SU-DHL-6 (cell line): ENCODE measurements around the gene TMEM212.

Experiments
- H2AFZ ChIP-seq: fragments of 200-600 bp; sonication (generic); 2 replicates; pipeline ENCODE4 v1.6.1; 2014; ENCODE audit warnings: low read depth, mild to moderate bottlenecking, moderate library complexity, mixed read lengths, antibody characterized with exemption, low read length; ENCODE audit not compliant: severe bottlenecking
- H3F3A ChIP-seq: fragments of 200-600 bp; shearing (Covaris generic); 2 replicates; pipeline ENCODE4 v1.6.0; 2016; ENCODE audit warnings: antibody characterized with exemption, mild to moderate bottlenecking; ENCODE audit not compliant: insufficient read depth
- H3K27ac ChIP-seq: fragments of 200-600 bp; sonication (generic); 2 replicates; pipeline ENCODE4 v1.5.1; 2016; ENCODE audit warnings: low read depth, mild to moderate bottlenecking, low read length, moderate library complexity, mixed read lengths
- H3K27me3 ChIP-seq: fragments of 200-600 bp; sonication (generic), shearing (Covaris generic); 2 replicates; pipeline ENCODE4 v1.6.0; 2014; ENCODE audit warnings: mild to moderate bottlenecking, low read length
- H3K36me3 ChIP-seq: fragments of 200-600 bp; sonication (generic); 2 replicates; pipeline ENCODE4 v1.6.1; 2014; ENCODE audit warnings: mild to moderate bottlenecking, low read length, mixed read lengths
- H3K4me2 ChIP-seq: fragments of 300-600, 200-600 bp; shearing (Covaris generic), sonication (generic); 2 replicates; pipeline ENCODE4 v1.6.0; 2014; ENCODE audit warnings: low read length, low read depth, mild to moderate bottlenecking; ENCODE audit not compliant: poor library complexity, severe bottlenecking
- H3K4me3 ChIP-seq: fragments of 200-600 bp; sonication (generic); 2 replicates; pipeline ENCODE4 v1.5.1; 2014; ENCODE audit warnings: antibody characterized with exemption, low read length, mild to moderate bottlenecking, mixed read lengths; ENCODE audit not compliant: insufficient read depth, poor library complexity, severe bottlenecking
- H3K79me2 ChIP-seq: fragments of 200-600 bp; sonication (generic); 2 replicates; pipeline ENCODE4 v1.6.1; 2014; ENCODE audit warnings: mild to moderate bottlenecking, low read length, moderate library complexity; ENCODE audit not compliant: insufficient read depth
- H3K9ac ChIP-seq: fragments of 200-600 bp; sonication (generic); 2 replicates; pipeline ENCODE4 v1.7.0; 2014; ENCODE audit warnings: mild to moderate bottlenecking, low read length
- H3K9me2 ChIP-seq: fragments of 200-600 bp; sonication (generic); replicated peaks from 2 replicates; pipeline ENCODE4 v1.6.1; 2014; ENCODE audit warnings: low read length; ENCODE audit not compliant: insufficient read depth
- H3K9me3 ChIP-seq: fragments of 200-600 bp; sonication (generic); 2 replicates; pipeline ENCODE4 v1.6.1; 2014; ENCODE audit warnings: low read length, mixed read lengths; ENCODE audit not compliant: insufficient read depth
- H4K20me1 ChIP-seq: fragments of 200-600 bp; sonication (generic); 2 replicates; pipeline ENCODE4 v1.6.1; 2014; ENCODE audit warnings: low read depth, mild to moderate bottlenecking, antibody characterized with exemption, low read length, moderate library complexity, mixed read lengths
- EZH2phosphoT487 ChIP-seq: fragments of 200-600 bp; sonication (generic), shearing (Covaris generic); conservative IDR thresholded peaks from 2 replicates; pipeline ENCODE4 v1.6.1; 2018; ENCODE audit warnings: mild to moderate bottlenecking, antibody characterized with exemption, low read length, moderate library complexity, mixed read lengths
- TF ChIP-seq, protein P1 (sequence below): fragments of 200-600 bp; sonication (generic); IDR thresholded peaks from one replicate; pipeline ENCODE4 v1.5.1; 2017; ENCODE audit warnings: antibody characterized with exemption, mild to moderate bottlenecking, low read length, moderate library complexity; ENCODE audit not compliant: insufficient read depth, poor library complexity, severe bottlenecking

The TMEM212 gene

DNA sequence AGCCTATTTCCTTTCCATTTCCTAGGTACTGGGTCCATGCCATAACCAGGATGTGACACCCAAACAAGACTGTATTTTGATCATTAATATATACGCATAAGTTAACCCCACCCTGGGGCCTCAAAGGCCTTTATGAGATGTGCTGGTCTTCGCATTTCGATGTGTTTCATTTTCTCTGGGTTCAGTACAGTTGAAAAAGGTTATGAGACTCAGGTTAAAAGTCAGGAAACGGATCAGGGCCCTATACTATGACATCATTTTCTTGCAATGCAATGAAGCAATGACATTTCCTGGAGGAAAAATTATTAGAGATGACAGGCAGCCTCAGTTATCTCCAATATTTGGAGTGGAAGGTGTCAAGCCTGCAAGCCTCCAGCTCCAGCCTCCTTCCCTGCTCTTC is 31.7 kb downstream of the TMEM212 start:
- H3K27ac ChIP-seq, result no peak overlapping the region

DNA sequence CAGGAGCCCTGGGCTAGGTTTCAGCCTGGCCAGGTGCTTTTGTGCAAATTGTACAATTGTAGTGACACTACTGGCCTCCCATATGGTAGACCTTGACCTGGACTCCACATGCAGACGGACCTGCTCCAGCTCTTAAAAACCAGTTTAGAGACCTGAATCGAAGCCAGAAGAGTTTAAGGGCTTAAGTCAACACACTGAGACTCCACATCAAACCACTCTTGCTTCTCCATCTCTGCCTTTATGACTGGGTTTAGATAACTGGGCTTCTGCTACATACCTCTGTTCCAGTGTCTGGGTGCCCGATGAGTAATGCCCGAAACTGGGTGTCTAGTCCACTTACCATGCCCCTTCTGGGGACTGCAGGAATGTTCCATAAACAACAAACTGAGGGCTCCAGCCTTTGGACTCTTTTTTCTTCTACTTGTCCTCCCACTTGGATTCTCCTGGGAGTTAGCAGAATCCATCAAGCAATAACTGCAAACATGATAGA is 32.8 kb downstream of the TMEM212 start:
- Histone ChIP-seq H3K79me2 (no peaks in the 10 kb centered on the region), H3K27ac (no peak overlapping the region), H2AFZ (no peak overlapping the region), H3K9me3 (no peaks in the 10 kb centered on the region), H3K4me2 (no peak overlapping the region), H3K36me3 (no peaks in the 10 kb centered on the region), H3K9ac (no peak overlapping the region), H4K20me1 (no peaks in the 10 kb centered on the region), H3K9me2 (no peaks in the 10 kb centered on the region), H3K4me3 (no peak overlapping the region), H3K27me3 (no peaks in the 10 kb centered on the region), H3F3A (no peaks in the 10 kb centered on the region)
- no peak for TF ChIP-seq EZH2phosphoT487
- TF ChIP-seq, protein P1, sequence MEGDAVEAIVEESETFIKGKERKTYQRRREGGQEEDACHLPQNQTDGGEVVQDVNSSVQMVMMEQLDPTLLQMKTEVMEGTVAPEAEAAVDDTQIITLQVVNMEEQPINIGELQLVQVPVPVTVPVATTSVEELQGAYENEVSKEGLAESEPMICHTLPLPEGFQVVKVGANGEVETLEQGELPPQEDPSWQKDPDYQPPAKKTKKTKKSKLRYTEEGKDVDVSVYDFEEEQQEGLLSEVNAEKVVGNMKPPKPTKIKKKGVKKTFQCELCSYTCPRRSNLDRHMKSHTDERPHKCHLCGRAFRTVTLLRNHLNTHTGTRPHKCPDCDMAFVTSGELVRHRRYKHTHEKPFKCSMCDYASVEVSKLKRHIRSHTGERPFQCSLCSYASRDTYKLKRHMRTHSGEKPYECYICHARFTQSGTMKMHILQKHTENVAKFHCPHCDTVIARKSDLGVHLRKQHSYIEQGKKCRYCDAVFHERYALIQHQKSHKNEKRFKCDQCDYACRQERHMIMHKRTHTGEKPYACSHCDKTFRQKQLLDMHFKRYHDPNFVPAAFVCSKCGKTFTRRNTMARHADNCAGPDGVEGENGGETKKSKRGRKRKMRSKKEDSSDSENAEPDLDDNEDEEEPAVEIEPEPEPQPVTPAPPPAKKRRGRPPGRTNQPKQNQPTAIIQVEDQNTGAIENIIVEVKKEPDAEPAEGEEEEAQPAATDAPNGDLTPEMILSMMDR, result no peak

More for the DNA sequence above, 31.7 kb downstream of the TMEM212 start:
- Histone ChIP-seq H3K4me3 (no peak overlapping the region), H3K9me2 (no peaks in the 10 kb centered on the region), H3K36me3 (no peaks in the 10 kb centered on the region), H3K9ac (no peak overlapping the region), H3K79me2 (no peaks in the 10 kb centered on the region), H3F3A (no peaks in the 10 kb centered on the region), H2AFZ (no peak overlapping the region), H4K20me1 (no peaks in the 10 kb centered on the region), H3K9me3 (no peaks in the 10 kb centered on the region), H3K4me2 (no peak overlapping the region), H3K27me3 (no peaks in the 10 kb centered on the region)
- TF ChIP-seq, protein P1, result no peak
- TF ChIP-seq EZH2phosphoT487, result no peak

DNA sequence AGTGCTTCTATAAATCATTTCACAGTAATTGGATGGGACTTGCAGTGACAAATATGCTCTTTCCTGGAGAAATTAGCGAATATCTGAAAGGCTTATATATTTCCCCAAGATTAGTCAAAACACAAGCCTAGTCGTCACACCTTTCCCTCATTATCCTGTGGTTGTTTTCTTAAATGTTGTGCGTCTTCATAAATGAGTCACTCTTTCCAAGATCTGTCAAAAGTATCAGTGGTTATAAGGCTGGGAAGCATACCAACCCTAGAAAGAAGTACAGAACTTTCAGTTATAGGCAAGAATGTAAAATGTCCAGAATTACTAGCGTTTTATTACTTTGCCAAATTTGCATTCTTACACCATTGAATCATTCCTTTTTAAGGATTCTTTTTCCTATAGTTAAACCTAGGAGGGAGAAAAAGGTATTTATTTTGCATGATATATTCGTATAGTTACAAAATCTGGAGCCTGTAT is 33.6 kb downstream of the TMEM212 start:
- Histone ChIP-seq H4K20me1 (no peaks in the 10 kb centered on the region), H3K36me3 (no peaks in the 10 kb centered on the region), H3K27ac (no peak overlapping the region), H3K9me3 (no peaks in the 10 kb centered on the region), H3K4me2 (no peak overlapping the region), H2AFZ (no peak overlapping the region), H3K9me2 (no peaks in the 10 kb centered on the region), H3F3A (no peaks in the 10 kb centered on the region), H3K9ac (no peak overlapping the region), H3K4me3 (no peak overlapping the region), H3K27me3 (no peaks in the 10 kb centered on the region), H3K79me2 (no peaks in the 10 kb centered on the region)
- TF ChIP-seq, protein P1, result no peak
- no peak for TF ChIP-seq EZH2phosphoT487
